Panc1 (cell line): ENCODE measurements around the gene FPR1.

Experiments used
- POLR2AphosphoS5 ChIP-seq: IDR thresholded peaks from 2 replicates; pipeline ENCODE4 v1.6.1; 2012; ENCODE audit warnings: mild to moderate bottlenecking, low read depth, low read length, moderate library complexity
- TF ChIP-seq, protein P1 (sequence below): fragments of 450-650 bp; IDR thresholded peaks from 2 replicates; pipeline ENCODE4 v1.5.1; 2017; ENCODE audit warnings: mild to moderate bottlenecking

DNA sequence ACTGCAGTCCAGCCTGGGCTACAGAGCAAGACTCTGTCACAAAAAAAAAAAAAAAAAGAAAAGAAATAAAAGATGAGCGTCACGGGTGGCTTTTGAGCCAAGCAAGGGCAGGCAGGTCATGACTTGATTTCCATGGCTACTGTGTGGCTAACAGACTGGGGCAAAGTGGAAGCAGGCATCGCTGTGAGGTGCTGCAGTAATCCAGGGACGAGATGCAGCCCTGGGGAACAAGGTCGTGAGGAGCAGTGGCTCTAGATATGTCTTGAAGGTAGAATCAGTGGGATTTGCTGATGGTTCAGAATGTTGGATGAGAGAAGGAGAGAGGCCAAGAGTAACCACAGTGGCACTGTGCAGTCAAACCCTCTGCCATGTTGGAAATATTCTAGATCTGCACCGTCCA is 42.1 kb downstream of the FPR1 start:
- TF ChIP-seq POLR2AphosphoS5: no peak
- TF ChIP-seq, protein P1, sequence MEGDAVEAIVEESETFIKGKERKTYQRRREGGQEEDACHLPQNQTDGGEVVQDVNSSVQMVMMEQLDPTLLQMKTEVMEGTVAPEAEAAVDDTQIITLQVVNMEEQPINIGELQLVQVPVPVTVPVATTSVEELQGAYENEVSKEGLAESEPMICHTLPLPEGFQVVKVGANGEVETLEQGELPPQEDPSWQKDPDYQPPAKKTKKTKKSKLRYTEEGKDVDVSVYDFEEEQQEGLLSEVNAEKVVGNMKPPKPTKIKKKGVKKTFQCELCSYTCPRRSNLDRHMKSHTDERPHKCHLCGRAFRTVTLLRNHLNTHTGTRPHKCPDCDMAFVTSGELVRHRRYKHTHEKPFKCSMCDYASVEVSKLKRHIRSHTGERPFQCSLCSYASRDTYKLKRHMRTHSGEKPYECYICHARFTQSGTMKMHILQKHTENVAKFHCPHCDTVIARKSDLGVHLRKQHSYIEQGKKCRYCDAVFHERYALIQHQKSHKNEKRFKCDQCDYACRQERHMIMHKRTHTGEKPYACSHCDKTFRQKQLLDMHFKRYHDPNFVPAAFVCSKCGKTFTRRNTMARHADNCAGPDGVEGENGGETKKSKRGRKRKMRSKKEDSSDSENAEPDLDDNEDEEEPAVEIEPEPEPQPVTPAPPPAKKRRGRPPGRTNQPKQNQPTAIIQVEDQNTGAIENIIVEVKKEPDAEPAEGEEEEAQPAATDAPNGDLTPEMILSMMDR: no peak
